Erythroblast (primary cell): ENCODE measurements around the gene CCDC191.

ENCODE experiments used
- GATA1 ChIP-seq: IDR thresholded peaks from 2 replicates; pipeline ENCODE4 v1.6.1; 2011; ENCODE audit warnings: low read depth, mild to moderate bottlenecking, control low read depth, low read length, moderate library complexity
- POLR2A ChIP-seq: IDR thresholded peaks from 2 replicates; pipeline ENCODE4 v1.6.1; 2011; ENCODE audit warnings: mild to moderate bottlenecking, low read length

DNA sequence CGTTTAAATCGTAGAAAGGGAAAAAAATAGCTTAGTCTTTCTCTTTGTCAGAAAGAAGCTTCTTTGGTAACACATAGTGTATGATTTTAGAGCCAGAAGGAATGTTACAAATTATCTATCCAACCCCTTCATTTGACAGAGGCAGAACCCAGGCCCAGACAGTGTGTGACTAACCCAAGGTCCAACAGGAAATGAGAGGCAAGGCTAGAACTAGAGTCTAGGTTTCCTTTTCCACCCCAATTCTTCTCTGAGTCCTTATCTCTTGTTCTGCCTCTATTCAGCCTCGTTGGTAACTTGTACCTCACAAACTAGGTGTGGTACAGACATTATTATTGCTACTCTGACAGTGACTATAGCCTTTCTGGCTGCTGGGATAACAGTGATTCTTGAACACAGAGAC lies 39.5 kb upstream of the CCDC191 start:
- TF ChIP-seq POLR2A (no peak), GATA1 (no peak)
